B cell (primary cell): ENCODE measurements around the gene RHOT1. TPM values are rescaled to one million over a fixed set of nuclear protein-coding genes. Genes with fewer than 3 reads are reported as not detected.
A peak's percentile ranks its signal among the peaks of the same experiment; 100 is the strongest.
"Not testable (repeated sequence)": the region's sequence is repeated elsewhere in the genome, so short reads cannot be mapped to it uniquely, and the experiment has no call there.

ENCODE experiments used
- ATAC-seq: fragments of 200-7000 bp; cut with Tn5 transposase; one replicate; pipeline ENCODE4 v1.10.0; 2021; ENCODE audit warnings: low read depth, mild to moderate bottlenecking, moderate number of reproducible peaks, moderate library complexity
- CTCF ChIA-PET: fragments of 350-600 bp; sonication (Branson Sonifier 250); formaldehyde crosslinking; loops from one replicate; lab custom pipeline; 2021; ENCODE audit warnings: antibody characterized with exemption, inconsistent platforms; lab: Charles Lee
- POLR2A ChIA-PET: fragments of 350-600 bp; sonication (Branson Sonifier 250); formaldehyde crosslinking; loops from one replicate; lab custom pipeline; 2021; ENCODE audit warnings: antibody characterized with exemption; lab: Charles Lee
- DNase-seq: peaks from one replicate; pipeline ENCODE4 v3.0.0; 2013
- H2AFZ ChIP-seq: 2 replicates; pipeline ENCODE4 v1.6.1; 2012; ENCODE audit warnings: mild to moderate bottlenecking, low read depth, low read length; ENCODE audit not compliant: insufficient read depth, poor library complexity, severe bottlenecking
- H3K27ac ChIP-seq, 2 donors: 1 replicate in 1 of 2; 2 replicates in 1 of 2; pipeline ENCODE4 v1.5.1; 2012 to 2013; ENCODE audit warnings: low read length in 2 of 2, mild to moderate bottlenecking in 2 of 2, moderate library complexity in 1 of 2
- H3K27me3 ChIP-seq, 4 experiments: fragments of 200-600 bp in 1 of 4; sonication (generic) in 1 of 4; replicated peaks in 1 of 4; 1 replicate in 2 of 4; 2 replicates in 2 of 4; pipeline versions ENCODE4 v1.6.1 to v1.7.0; 2013 to 2016; ENCODE audit warnings: low read length in 3 of 4, mild to moderate bottlenecking in 2 of 4, mixed read lengths in 1 of 4, moderate library complexity in 1 of 4; ENCODE audit not compliant: insufficient read depth in 4 of 4, control insufficient read depth in 3 of 4; ENCODE audit errors: control extremely low read depth in 1 of 4
- H3K36me3 ChIP-seq, 2 experiments: replicated peaks in 1 of 2; 1 replicate in 1 of 2; 2 replicates in 1 of 2; pipeline versions ENCODE4 v1.6.1 to v1.7.1; 2013; ENCODE audit warnings: low read length in 1 of 2; ENCODE audit not compliant: insufficient read depth in 2 of 2, control insufficient read depth in 1 of 2; ENCODE audit errors: control extremely low read depth in 1 of 2, extremely low read depth in 1 of 2
- H3K4me1 ChIP-seq, 2 donors: fragments of 200-600 bp in 1 of 2; sonication (generic) in 1 of 2; 1 replicate in 1 of 2; 2 replicates in 1 of 2; pipeline versions ENCODE4 v1.5.1 to v1.6.1; 2013 to 2017; ENCODE audit warnings: low read length in 2 of 2; ENCODE audit not compliant: control insufficient read depth in 2 of 2, insufficient read depth in 2 of 2
- H3K4me2 ChIP-seq: replicated peaks from 2 replicates; pipeline ENCODE3; 2012; ENCODE audit warnings: mild to moderate bottlenecking, low read depth, low read length; ENCODE audit not compliant: poor library complexity, severe bottlenecking
- H3K4me3 ChIP-seq, 5 experiments: fragments of 200-600 bp in 1 of 5; sonication (generic) in 1 of 5; 1 replicate in 3 of 5; 2 replicates in 2 of 5; pipeline versions ENCODE4 v1.5.1 to v1.7.0; 2011 to 2016; ENCODE audit warnings: low read length in 4 of 5, mild to moderate bottlenecking in 4 of 5, low read depth in 2 of 5, control low read depth in 1 of 5, moderate library complexity in 1 of 5; ENCODE audit not compliant: insufficient read depth in 1 of 5; ENCODE audit errors: control extremely low read depth in 1 of 5, extremely low read depth in 1 of 5
- H3K79me2 ChIP-seq: fragments of 200-600 bp; sonication (generic); one replicate; pipeline ENCODE4 v1.6.0; 2016; ENCODE audit warnings: low read length; ENCODE audit not compliant: control insufficient read depth, insufficient read depth
- H3K9ac ChIP-seq: fragments of 200-600 bp; sonication (generic); 2 replicates; pipeline ENCODE4 v1.6.1; 2017; ENCODE audit warnings: mild to moderate bottlenecking, low read length, moderate library complexity
- H3K9me3 ChIP-seq, 3 donors: one replicate each; pipeline versions ENCODE4 v1.6.1 to v1.7.1; 2013; ENCODE audit warnings: low read length in 2 of 3; ENCODE audit not compliant: control insufficient read depth in 2 of 3, insufficient read depth in 1 of 3; ENCODE audit errors: control extremely low read depth in 1 of 3
- H4K20me1 ChIP-seq: 2 replicates; pipeline ENCODE4 v1.6.0; 2012; ENCODE audit warnings: mild to moderate bottlenecking, low read length; ENCODE audit not compliant: insufficient read depth, control insufficient read depth, poor library complexity, severe bottlenecking
- H3K27ac Mint-ChIP-seq: one replicate; pipeline ENCODE4 v1.8.0; 2021; ENCODE audit warnings: mixed read lengths
- H3K27me3 Mint-ChIP-seq: one replicate; pipeline ENCODE4 v1.8.0; 2021; ENCODE audit warnings: mixed read lengths
- H3K4me1 Mint-ChIP-seq: one replicate; pipeline ENCODE4 v1.8.0; 2021; ENCODE audit warnings: mixed read lengths
- H3K4me3 Mint-ChIP-seq: one replicate; pipeline ENCODE4 v1.8.0; 2021; ENCODE audit warnings: mixed read lengths
- H3K9me3 Mint-ChIP-seq: one replicate; pipeline ENCODE4 v1.8.0; 2022; ENCODE audit warnings: mixed read lengths; ENCODE audit not compliant: insufficient read depth
- EZH2 ChIP-seq: IDR thresholded peaks from 2 replicates; pipeline ENCODE4 v1.6.1; 2012; ENCODE audit warnings: borderline replicate concordance, low read depth, mild to moderate bottlenecking, moderate library complexity, low read length; ENCODE audit not compliant: insufficient read depth, poor library complexity, severe bottlenecking
- WGBS: methylation state at CpG from one replicate; pipeline ENCODE4 v1.1.5; 2013; ENCODE audit warnings: missing lambda C conversion rate; ENCODE audit not compliant: insufficient coverage; 5-methylcytosine and 5-hydroxymethylcytosine counted together
- intact Hi-C: fragments of 100-400 bp; cut with micrococcal nuclease; formaldehyde crosslinking; loops from one replicate; pipeline ENCODE4 v1.10.0; 2022
- polyA plus RNA-seq: library from polyadenylated mRNA; depleted of rRNA; stranded (reverse); fragments of >200 nt; gene quantifications from 2 replicates; pipeline ENCODE4 v1.2.3, GENCODE V29; 2012
- total RNA-seq, 2 donors: library from RNA; stranded (reverse); fragments of 120-200 nt in 1 of 2; gene quantifications; 1 replicate in 1 of 2; 2 replicates in 1 of 2; pipeline versions ENCODE4 v1.2.3 to v1.2.4, GENCODE V29; 2013 to 2022
- TF ChIP-seq, protein P1 (sequence below): fragments of 200-600 bp; IDR thresholded peaks from one replicate; pipeline ENCODE4 v1.8.0; 2022; ENCODE audit warnings: antibody characterized with exemption, mild to moderate bottlenecking

The RHOT1 gene
- total and polyA plus RNA-seq, 2 donors (not counting 1 experiment from before 2014, with no cell fraction given), result 24.6 to 24.7 TPM

GRCh38 chr17:32127158-32127897, 15.0 kb upstream of the RHOT1 start:
- POLR2A ChIA-PET, result interaction anchor here (0.6 kb wide), 1 partner anchor 65 kb away, joined by 3 read pairs; no protein-coding TSS in a partner anchor
- CTCF ChIA-PET, result interaction anchor here (0.6 to 5.4 kb wide), 4 partner anchors 9 to 1790 kb away, joined by 3 to 65 read pairs (median 6); partner anchors contain the start of genes LRRC37B and RHOT1
- peaks cover 20% of the 10 kb centered on the region for H3K4me1 Mint-ChIP-seq

GRCh38 chr17:32128470-32128869, 13.8 kb upstream of the RHOT1 start:
- H2AFZ ChIP-seq, H3K27me3 Mint-ChIP-seq, H3K9me3 ChIP-seq, H3K36me3 ChIP-seq, H3K9me3 Mint-ChIP-seq, POLR2A ChIA-PET, ATAC-seq, H3K9ac ChIP-seq, intact Hi-C loops, H3K27me3 ChIP-seq, H4K20me1 ChIP-seq, DNase-seq: not testable (repeated sequence)
- Histone ChIP-seq H3K27ac (peak overlapping the region in 1 of 2 donors; percentile 74), H3K4me2 (peak overlapping the region; percentile 65), H3K4me1 (peaks cover 14 to 18% of the 10 kb centered on the region in 2 donors), H3K4me3 (peak overlapping the region in 1 of 5 experiments; percentile 70), H3K79me2 (peaks cover 12% of the 10 kb centered on the region)
- CTCF ChIA-PET, result interaction anchor here (2.1 to 5.4 kb wide), 2 partner anchors 12 to 122 kb away, joined by 9 to 65 read pairs; partner anchors contain the start of genes LRRC37B and RHOT1
- Mint-ChIP-seq H3K4me1 (peaks cover 20% of the 10 kb centered on the region), H3K4me3 (peak overlapping the region; percentile 52), H3K27ac (peak overlapping the region; percentile 22)
- WGBS, result 98% methylated on average over 5 of the region's 7 CpGs

More at GRCh38 chr17:32127158-32127897, 15.0 kb upstream of the RHOT1 start:
- Histone ChIP-seq H3K27ac (peak overlapping the region; percentile 54 to 74), H3K4me2 (peak overlapping the region; percentile 65), H4K20me1 (no peaks in the 10 kb centered on the region), H3K27me3 (no peaks in the 10 kb centered on the region), H3K9me3 (no peaks in the 10 kb centered on the region), H3K9ac (peak overlapping the region; percentile 74), H3K79me2 (peaks cover 12% of the 10 kb centered on the region), H3K4me1 (peaks cover 14 to 18% of the 10 kb centered on the region in 2 donors), H2AFZ (peak overlapping the region; percentile 78), H3K4me3 (peak overlapping the region; percentile 68 to 77 (median 70)), H3K36me3 (no peaks in the 10 kb centered on the region)
- DNase-seq (peak; percentile 79), ATAC-seq (peak; percentile 96)
- Mint-ChIP-seq H3K27me3 (no peaks in the 10 kb centered on the region), H3K9me3 (no peaks in the 10 kb centered on the region), H3K27ac (peak overlapping the region; percentile 90), H3K4me3 (peak overlapping the region; percentile 90)
- intact Hi-C loops, result loop anchor here (1.0 kb wide), 1 partner anchor 15 kb away; the partner anchor contains the start of gene RHOT1
- WGBS, result 0% methylated on average over 20 of the region's 25 CpGs
- TF ChIP-seq, protein P1, sequence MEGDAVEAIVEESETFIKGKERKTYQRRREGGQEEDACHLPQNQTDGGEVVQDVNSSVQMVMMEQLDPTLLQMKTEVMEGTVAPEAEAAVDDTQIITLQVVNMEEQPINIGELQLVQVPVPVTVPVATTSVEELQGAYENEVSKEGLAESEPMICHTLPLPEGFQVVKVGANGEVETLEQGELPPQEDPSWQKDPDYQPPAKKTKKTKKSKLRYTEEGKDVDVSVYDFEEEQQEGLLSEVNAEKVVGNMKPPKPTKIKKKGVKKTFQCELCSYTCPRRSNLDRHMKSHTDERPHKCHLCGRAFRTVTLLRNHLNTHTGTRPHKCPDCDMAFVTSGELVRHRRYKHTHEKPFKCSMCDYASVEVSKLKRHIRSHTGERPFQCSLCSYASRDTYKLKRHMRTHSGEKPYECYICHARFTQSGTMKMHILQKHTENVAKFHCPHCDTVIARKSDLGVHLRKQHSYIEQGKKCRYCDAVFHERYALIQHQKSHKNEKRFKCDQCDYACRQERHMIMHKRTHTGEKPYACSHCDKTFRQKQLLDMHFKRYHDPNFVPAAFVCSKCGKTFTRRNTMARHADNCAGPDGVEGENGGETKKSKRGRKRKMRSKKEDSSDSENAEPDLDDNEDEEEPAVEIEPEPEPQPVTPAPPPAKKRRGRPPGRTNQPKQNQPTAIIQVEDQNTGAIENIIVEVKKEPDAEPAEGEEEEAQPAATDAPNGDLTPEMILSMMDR, result no peak
- TF ChIP-seq EZH2, result no peak
